NCI-H1417 (cell line): Measurements from ENCODE around the gene NLN.
"Not testable (repeated sequence)": the region's sequence is repeated elsewhere in the genome, so short reads cannot be mapped to it uniquely, and the experiment has no call there.

Source experiments
- DNase-seq, 3 experiments: peaks; one replicate each; lab custom pipeline; 2025; lab: John Stamatoyannopoulos, UW

Gene NLN

GRCh38 chr5:65871776-65872175 lies 149.8 kb downstream of the NLN start:
- DNase-seq: not testable (repeated sequence)

- DNase-seq: no peak
Measured at GRCh38 chr5:65873181-65873750, 151.3 kb downstream of the NLN start.

GRCh38 chr5:65874241-65874640 lies 152.2 kb downstream of the NLN start:
- DNase-seq: no peak

GRCh38 chr5:65876496-65876895 lies 154.5 kb downstream of the NLN start:
- no peak for DNase-seq

GRCh38 chr5:65876970-65877369 lies 155.0 kb downstream of the NLN start:
- no peak for DNase-seq
